Endodermal cell (in vitro differentiated cells): ENCODE data around the gene MEGF8. TPM values are rescaled to one million over a fixed set of nuclear protein-coding genes. Genes with fewer than 3 reads are reported as not detected.
A peak's percentile ranks its signal among the peaks of the same experiment; 100 is the strongest.

Experiments used
- DNase-seq: peaks from one replicate; pipeline ENCODE4 v3.0.0-alpha.2; 2017
- H3K27ac ChIP-seq: 2 replicates; pipeline ENCODE4 v1.5.1; 2013; ENCODE audit warnings: mild to moderate bottlenecking, low read depth, low read length, moderate library complexity
- H3K27me3 ChIP-seq: 2 replicates; pipeline ENCODE4 v1.6.1; 2013; ENCODE audit warnings: mild to moderate bottlenecking, low read length, moderate library complexity; ENCODE audit not compliant: insufficient read depth, control insufficient read depth, poor library complexity, severe bottlenecking
- H3K36me3 ChIP-seq: 2 replicates; pipeline ENCODE4 v1.7.0; 2013; ENCODE audit warnings: mild to moderate bottlenecking, low read length, moderate library complexity; ENCODE audit not compliant: control insufficient read depth, insufficient read depth
- H3K4me1 ChIP-seq: one replicate; pipeline ENCODE4 v1.7.0; 2013; ENCODE audit warnings: low read length; ENCODE audit not compliant: control insufficient read depth, insufficient read depth
- H3K4me3 ChIP-seq: 2 replicates; pipeline ENCODE4 v1.5.1; 2013; ENCODE audit warnings: mild to moderate bottlenecking, low read length, moderate library complexity
- H3K9ac ChIP-seq: 2 replicates; pipeline ENCODE4 v1.6.1; 2013; ENCODE audit warnings: mild to moderate bottlenecking, low read length, moderate library complexity; ENCODE audit not compliant: poor library complexity, severe bottlenecking; ENCODE audit errors: extremely low read depth
- H3K9me3 ChIP-seq: 2 replicates; pipeline ENCODE4 v1.6.1; 2013; ENCODE audit warnings: mild to moderate bottlenecking, low read length, moderate library complexity; ENCODE audit not compliant: control insufficient read depth
- H3K27ac Mint-ChIP-seq: 2 replicates; pipeline ENCODE4 v1.8.0; 2020; ENCODE audit warnings: mixed read lengths
- H3K27me3 Mint-ChIP-seq: 2 replicates; pipeline ENCODE4 v1.8.0; 2021; ENCODE audit warnings: mild to moderate bottlenecking, mixed read lengths; ENCODE audit not compliant: insufficient read depth
- H3K36me3 Mint-ChIP-seq: 2 replicates; pipeline ENCODE4 v1.8.0; 2020; ENCODE audit warnings: low read depth, mixed read lengths
- H3K4me1 Mint-ChIP-seq: 2 replicates; pipeline ENCODE4 v1.8.0; 2020; ENCODE audit warnings: mixed read lengths
- H3K4me3 Mint-ChIP-seq: 2 replicates; pipeline ENCODE4 v1.8.0; 2020; ENCODE audit warnings: mild to moderate bottlenecking, moderate library complexity, mixed read lengths
- H3K9me3 Mint-ChIP-seq: 2 replicates; pipeline ENCODE4 v1.8.0; 2020; ENCODE audit warnings: mild to moderate bottlenecking, mixed read lengths
- WGBS, 2 experiments: methylation state at CpG; one replicate each; pipeline versions ENCODE4 v1.1.5 to v1.1.7; 2013; ENCODE audit warnings: missing lambda C conversion rate in 2 of 2, mixed read lengths in 1 of 2; ENCODE audit not compliant: insufficient coverage in 1 of 2, insufficient read length in 1 of 2; 5-methylcytosine and 5-hydroxymethylcytosine counted together
- total RNA-seq, 2 donors: library from RNA; stranded (reverse); fragmentation: NEBNext Ultra II Directional in 1 of 2; extraction: Animal tissue kit (Norgen Biotek cat#: 25700) in 1 of 2; gene quantifications; 2 replicates in 1 of 2; 3 replicates in 1 of 2; pipeline ENCODE4 v1.2.1, GENCODE V29; 2021
- TF ChIP-seq, protein P1 (sequence below): fragments of 200-600 bp; sonication (generic); conservative IDR thresholded peaks from 2 replicates; pipeline ENCODE4 v1.5.0; 2021; ENCODE audit warnings: antibody characterized with exemption, mild to moderate bottlenecking

The MEGF8 gene
- total RNA-seq, 2 donors from 2014 or later = 48.0 to 51.4 TPM

DNA sequence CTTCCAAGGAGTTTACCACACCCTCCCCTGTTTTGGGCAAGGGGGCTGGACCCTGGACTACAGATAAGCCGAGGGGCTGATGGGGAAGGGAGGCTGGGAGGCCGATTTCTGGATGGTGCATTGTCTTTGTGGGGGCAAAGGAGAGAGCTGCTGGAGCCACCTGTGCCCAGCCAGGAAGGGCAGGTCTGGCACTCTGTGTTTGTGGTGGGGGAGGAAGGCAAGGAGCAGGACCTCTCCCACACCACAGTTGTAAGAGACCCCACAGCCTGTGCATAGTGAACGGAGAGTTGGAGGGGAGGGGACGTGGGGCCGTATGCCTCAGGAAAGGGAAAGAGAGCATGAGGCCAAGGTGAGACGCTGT, 39.5 kb upstream of the MEGF8 start:
- Histone ChIP-seq H3K9ac (no peak overlapping the region), H3K27ac (no peak overlapping the region), H3K36me3 (peaks cover 40% of the 10 kb centered on the region), H3K4me1 (peaks cover 10% of the 10 kb centered on the region), H3K4me3 (no peak overlapping the region), H3K27me3 (no peaks in the 10 kb centered on the region), H3K9me3 (no peaks in the 10 kb centered on the region)
- H3K27me3 Mint-ChIP-seq = no peaks in the 10 kb centered on the region
- no peaks in the 10 kb centered on the region for H3K9me3 Mint-ChIP-seq
- no peak overlapping the region for H3K27ac Mint-ChIP-seq
- peak overlapping the region; percentile 80 for H3K4me3 Mint-ChIP-seq
- H3K36me3 Mint-ChIP-seq = peaks cover 19% of the 10 kb centered on the region
- peaks cover 25% of the 10 kb centered on the region for H3K4me1 Mint-ChIP-seq
- TF ChIP-seq, protein P1, sequence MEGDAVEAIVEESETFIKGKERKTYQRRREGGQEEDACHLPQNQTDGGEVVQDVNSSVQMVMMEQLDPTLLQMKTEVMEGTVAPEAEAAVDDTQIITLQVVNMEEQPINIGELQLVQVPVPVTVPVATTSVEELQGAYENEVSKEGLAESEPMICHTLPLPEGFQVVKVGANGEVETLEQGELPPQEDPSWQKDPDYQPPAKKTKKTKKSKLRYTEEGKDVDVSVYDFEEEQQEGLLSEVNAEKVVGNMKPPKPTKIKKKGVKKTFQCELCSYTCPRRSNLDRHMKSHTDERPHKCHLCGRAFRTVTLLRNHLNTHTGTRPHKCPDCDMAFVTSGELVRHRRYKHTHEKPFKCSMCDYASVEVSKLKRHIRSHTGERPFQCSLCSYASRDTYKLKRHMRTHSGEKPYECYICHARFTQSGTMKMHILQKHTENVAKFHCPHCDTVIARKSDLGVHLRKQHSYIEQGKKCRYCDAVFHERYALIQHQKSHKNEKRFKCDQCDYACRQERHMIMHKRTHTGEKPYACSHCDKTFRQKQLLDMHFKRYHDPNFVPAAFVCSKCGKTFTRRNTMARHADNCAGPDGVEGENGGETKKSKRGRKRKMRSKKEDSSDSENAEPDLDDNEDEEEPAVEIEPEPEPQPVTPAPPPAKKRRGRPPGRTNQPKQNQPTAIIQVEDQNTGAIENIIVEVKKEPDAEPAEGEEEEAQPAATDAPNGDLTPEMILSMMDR = no peak
- no peak for DNase-seq
- WGBS, 2 experiments = 93% methylated on average over 3 to 6 of the region's 6 CpGs

DNA sequence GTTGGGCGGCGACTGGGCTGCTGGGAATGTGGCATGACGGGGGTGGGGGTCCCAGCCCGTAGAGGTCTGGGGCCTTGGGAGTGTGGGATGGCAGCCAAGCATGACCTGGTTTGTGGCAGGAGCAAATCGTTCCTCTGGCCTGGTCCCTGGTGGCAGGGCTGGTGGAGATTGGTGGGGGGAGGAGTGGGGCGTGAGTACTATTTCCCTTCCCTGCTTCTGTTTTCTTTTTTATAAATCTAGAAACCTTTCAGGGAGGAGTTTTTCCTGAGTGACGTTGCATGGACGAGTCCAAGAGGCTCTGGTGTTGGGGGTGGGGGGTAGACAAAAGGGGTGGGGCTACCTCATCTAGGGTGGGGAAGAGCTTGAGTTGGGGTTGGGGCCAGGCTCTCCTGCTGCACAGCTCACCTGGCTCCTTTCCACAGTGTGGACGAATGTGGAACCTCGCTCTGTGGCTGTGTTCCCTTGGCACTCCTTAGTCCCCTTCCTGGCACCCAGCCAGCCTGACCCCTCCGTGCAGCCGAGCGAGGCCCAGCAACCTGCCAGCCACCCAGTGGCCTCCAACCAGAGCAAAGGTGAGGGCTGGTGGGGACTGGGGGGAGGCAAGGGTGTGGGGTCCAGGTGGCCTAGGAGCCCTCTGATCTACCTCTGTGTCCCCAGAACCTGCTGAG, 39.0 kb upstream of the MEGF8 start:
- no peak overlapping the region for H3K4me3 Mint-ChIP-seq
- TF ChIP-seq, protein P1 = no peak
- 91 to 96% methylated on average over 4 to 12 of the region's 13 CpGs for WGBS, 2 experiments
- H3K9me3 Mint-ChIP-seq = no peaks in the 10 kb centered on the region
- peak; percentile 58 for DNase-seq
- no peak overlapping the region for H3K27ac Mint-ChIP-seq
- Histone ChIP-seq H3K4me3 (no peak overlapping the region), H3K9me3 (no peaks in the 10 kb centered on the region), H3K36me3 (peaks cover 44% of the 10 kb centered on the region), H3K9ac (no peak overlapping the region), H3K4me1 (peaks cover 10% of the 10 kb centered on the region), H3K27me3 (no peaks in the 10 kb centered on the region), H3K27ac (no peak overlapping the region)
- no peaks in the 10 kb centered on the region for H3K27me3 Mint-ChIP-seq
- H3K36me3 Mint-ChIP-seq = peaks cover 23% of the 10 kb centered on the region
- H3K4me1 Mint-ChIP-seq = peaks cover 24% of the 10 kb centered on the region

DNA sequence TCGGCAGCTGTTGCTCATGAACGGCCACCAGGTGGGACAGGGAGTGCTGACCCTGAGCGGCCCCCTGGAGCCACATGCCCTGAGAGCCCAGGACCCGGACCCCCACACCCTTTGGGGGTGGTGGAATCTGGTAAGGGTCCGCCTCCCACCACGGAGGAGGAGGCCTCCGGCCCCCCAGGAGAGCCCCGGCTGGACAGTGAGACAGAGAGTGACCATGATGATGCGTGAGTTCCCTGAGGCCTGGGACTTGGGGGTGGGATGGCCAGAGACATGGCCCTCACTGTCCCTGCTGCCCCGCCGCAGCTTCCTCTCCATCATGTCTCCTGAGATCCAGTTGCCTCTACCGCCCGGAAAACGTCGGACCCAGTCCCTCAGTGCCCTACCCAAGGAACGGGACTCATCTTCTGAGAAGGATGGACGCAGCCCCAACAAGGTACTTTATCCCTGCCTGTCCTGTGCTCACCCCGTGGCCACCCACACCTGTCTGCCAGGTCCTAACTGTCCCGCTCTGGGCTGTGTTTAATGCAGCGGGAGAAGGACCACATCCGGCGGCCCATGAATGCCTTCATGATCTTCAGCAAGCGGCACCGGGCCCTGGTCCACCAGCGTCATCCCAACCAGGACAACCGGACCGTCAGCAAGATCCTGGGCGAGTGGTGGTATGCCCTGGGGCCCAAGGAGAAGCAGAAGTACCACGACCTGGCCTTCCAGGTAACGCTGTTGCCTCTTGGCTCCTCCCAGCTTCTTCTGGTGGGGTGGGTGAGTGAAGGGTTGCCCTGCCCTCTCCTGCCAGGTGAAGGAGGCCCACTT, 38.2 kb upstream of the MEGF8 start:
- Mint-ChIP-seq H3K27ac (no peak overlapping the region), H3K27me3 (no peaks in the 10 kb centered on the region), H3K36me3 (peaks cover 27% of the 10 kb centered on the region), H3K9me3 (no peaks in the 10 kb centered on the region), H3K4me3 (no peak overlapping the region), H3K4me1 (peaks cover 17% of the 10 kb centered on the region)
- TF ChIP-seq, protein P1 = peak; percentile 44
- Histone ChIP-seq H3K27ac (no peak overlapping the region), H3K27me3 (no peaks in the 10 kb centered on the region), H3K36me3 (peaks cover 51% of the 10 kb centered on the region), H3K4me1 (peaks cover 4% of the 10 kb centered on the region), H3K4me3 (no peak overlapping the region), H3K9me3 (no peaks in the 10 kb centered on the region), H3K9ac (no peak overlapping the region)
- DNase-seq = no peak
- WGBS, 2 experiments = 94 to 96% methylated on average over 22 to 30 of the region's 30 CpGs
